Left ventricle myocardium inferior (tissue), 1 donor: ENCODE data around the gene G6PC2. TPM values are rescaled to one million over a fixed set of nuclear protein-coding genes. Genes with fewer than 3 reads are reported as not detected.

Experiments used
- DNase-seq: peaks from one replicate; pipeline ENCODE4 v3.0.0-alpha.2; 2020
- H3K27ac ChIP-seq: fragments of 200-600 bp; replicated peaks from 2 replicates; pipeline ENCODE4 v1.8.0; 2021
- H3K27me3 ChIP-seq: fragments of 200-600 bp; 2 replicates; pipeline ENCODE4 v1.8.0; 2021; ENCODE audit warnings: low read depth
- H3K36me3 ChIP-seq: fragments of 200-600 bp; 2 replicates; pipeline ENCODE4 v1.8.0; 2021
- H3K4me1 ChIP-seq: fragments of 200-600 bp; 2 replicates; pipeline ENCODE4 v1.8.0; 2021
- H3K4me3 ChIP-seq: fragments of 200-600 bp; 2 replicates; pipeline ENCODE4 v1.8.0; 2021; ENCODE audit warnings: mild to moderate bottlenecking, moderate library complexity
- H3K9me3 ChIP-seq: fragments of 200-600 bp; replicated peaks from 2 replicates; pipeline ENCODE4 v1.8.0; 2021
- CTCF ChIP-seq: fragments of 200-600 bp; IDR thresholded peaks from 2 replicates; pipeline ENCODE4 v1.8.0; 2021; ENCODE audit warnings: antibody characterized with exemption, mild to moderate bottlenecking, borderline replicate concordance
- intact Hi-C: fragments of 100-400 bp; cut with micrococcal nuclease; formaldehyde crosslinking; loops from one replicate; pipeline ENCODE4 v1.11.0; 2022
- total RNA-seq: library from RNA; stranded (reverse); fragmentation: NEBNext Ultra II Directional; extraction: Animal tissue kit (Norgen Biotek cat#: 25700); gene quantifications from one replicate; pipeline ENCODE4 v1.2.1, GENCODE V29; 2021
- donor health status: DM: no; HTN: yes; CAD: no; lungs with severe emphysema.

The G6PC2 gene
- total RNA-seq, 1 donor from 2014 or later, result not detected

GRCh38 chr2:168907940-168908662 lies 7.0 kb downstream of the G6PC2 start:
- Histone ChIP-seq H3K36me3 (no peaks in the 10 kb centered on the region), H3K27ac (no peak overlapping the region), H3K27me3 (peaks cover 27% of the 10 kb centered on the region), H3K9me3 (no peaks in the 10 kb centered on the region), H3K4me1 (peaks cover 6% of the 10 kb centered on the region), H3K4me3 (no peak overlapping the region)
- intact Hi-C loops, result no loop called here
- no peak for DNase-seq
- no peak for TF ChIP-seq CTCF

- H3K27me3 ChIP-seq, result peaks cover 33% of the 10 kb centered on the region
- intact Hi-C loops, result loop anchor here (5.0 kb wide), 1 partner anchor 138 kb away; no protein-coding TSS in a partner anchor
- peaks cover 7% of the 10 kb centered on the region for H3K4me1 ChIP-seq
- no peak overlapping the region for H3K4me3 ChIP-seq
- H3K36me3 ChIP-seq, result no peaks in the 10 kb centered on the region
- H3K27ac ChIP-seq, result no peak overlapping the region
- peaks cover under 1% of the 10 kb centered on the region for H3K9me3 ChIP-seq
- DNase-seq, result no peak
- no peak for TF ChIP-seq CTCF
Observed at GRCh38 chr2:168910330-168910729, 9.2 kb downstream of the G6PC2 start.

- Histone ChIP-seq H3K27ac (no peak overlapping the region), H3K36me3 (no peaks in the 10 kb centered on the region), H3K9me3 (peaks cover 6% of the 10 kb centered on the region), H3K4me1 (peaks cover 7% of the 10 kb centered on the region), H3K4me3 (peak overlapping the region; percentile 43), H3K27me3 (peaks cover 33% of the 10 kb centered on the region)
- no peak for DNase-seq
- TF ChIP-seq CTCF, result no peak
- intact Hi-C loops, result loop anchor here (5.0 kb wide), 1 partner anchor 140 kb away; no protein-coding TSS in a partner anchor
Observed at GRCh38 chr2:168912466-168912865, 11.4 kb downstream of the G6PC2 start.

GRCh38 chr2:168912901-168913369 lies 11.8 kb downstream of the G6PC2 start:
- Histone ChIP-seq H3K4me1 (peaks cover 7% of the 10 kb centered on the region), H3K36me3 (no peaks in the 10 kb centered on the region), H3K9me3 (peaks cover 6% of the 10 kb centered on the region), H3K27me3 (peaks cover 33% of the 10 kb centered on the region), H3K4me3 (peak overlapping the region; percentile 43), H3K27ac (no peak overlapping the region)
- peak; percentile 22 for DNase-seq
- no peak for TF ChIP-seq CTCF
- intact Hi-C loops, result loop anchor here (5.0 kb wide), 1 partner anchor 141 kb away; no protein-coding TSS in a partner anchor

GRCh38 chr2:168913495-168913894 lies 12.4 kb downstream of the G6PC2 start:
- TF ChIP-seq CTCF, result no peak
- no peak overlapping the region for H3K27ac ChIP-seq
- no peaks in the 10 kb centered on the region for H3K36me3 ChIP-seq
- no peak overlapping the region for H3K4me3 ChIP-seq
- DNase-seq, result no peak
- H3K27me3 ChIP-seq, result peaks cover 33% of the 10 kb centered on the region
- intact Hi-C loops, result loop anchor here (5.0 kb wide), 1 partner anchor 141 kb away; no protein-coding TSS in a partner anchor
- peaks cover 7% of the 10 kb centered on the region for H3K4me1 ChIP-seq
- H3K9me3 ChIP-seq, result peaks cover 6% of the 10 kb centered on the region
